HG03457 (cell line): ENCODE measurements around the gene TMBIM1.
"Not testable (repeated sequence)": the region's sequence is repeated elsewhere in the genome, so short reads cannot be mapped to it uniquely, and the experiment has no call there.

Experiments used
- ATAC-seq: cut with Tn5 transposase; IDR thresholded peaks from one replicate; pipeline ENCODE4 v1.9.1; 2021; ENCODE audit warnings: moderate number of reproducible peaks; ENCODE audit not compliant: unreplicated experiment

The TMBIM1 gene

DNA sequence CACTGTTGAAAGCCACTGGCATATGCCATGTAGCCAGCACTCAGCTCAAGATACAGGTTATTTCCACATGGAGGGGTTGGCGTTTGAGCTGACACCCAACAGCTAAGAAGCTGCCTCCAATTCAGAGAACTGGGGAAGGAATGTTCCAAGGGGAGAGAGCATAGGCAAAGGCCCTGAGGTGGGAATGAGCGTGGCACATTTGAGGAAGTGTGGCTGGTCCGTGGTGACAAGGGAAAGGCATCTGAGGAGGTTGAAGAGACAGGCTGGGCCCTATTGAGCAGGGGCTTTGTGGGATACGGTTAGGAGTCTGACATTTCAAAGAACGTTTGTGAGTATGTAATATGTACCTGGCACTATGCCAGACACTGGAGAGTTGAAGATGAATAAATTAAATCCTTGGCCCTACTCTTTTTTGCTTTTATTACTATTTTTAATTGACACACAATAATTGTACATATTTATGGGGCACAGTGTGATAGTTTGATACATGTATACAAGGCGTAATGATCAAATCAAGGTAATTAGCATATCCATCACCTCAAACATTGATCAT lies 27.6 kb upstream of the TMBIM1 start:
- no peak for ATAC-seq

DNA sequence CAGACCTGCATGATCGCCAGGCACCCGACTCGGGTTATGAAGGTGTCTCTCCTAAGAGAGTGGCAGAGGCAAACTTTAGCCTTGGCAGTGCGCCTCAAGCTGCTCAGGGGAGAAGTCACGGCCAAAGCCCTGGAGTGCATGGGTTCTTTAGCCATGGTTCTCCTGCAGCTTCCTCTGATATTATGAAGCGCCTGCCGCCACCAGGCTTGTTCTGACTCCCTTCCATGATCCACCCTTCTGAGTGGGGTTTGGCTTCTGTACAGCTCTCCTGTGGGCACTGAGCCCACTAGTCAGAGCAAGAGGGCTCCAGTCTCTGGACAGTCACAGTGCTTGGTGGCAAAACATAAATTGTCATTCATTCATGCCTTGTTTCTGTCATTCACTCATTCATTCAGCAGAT lies 25.9 kb upstream of the TMBIM1 start:
- ATAC-seq, result no peak

DNA sequence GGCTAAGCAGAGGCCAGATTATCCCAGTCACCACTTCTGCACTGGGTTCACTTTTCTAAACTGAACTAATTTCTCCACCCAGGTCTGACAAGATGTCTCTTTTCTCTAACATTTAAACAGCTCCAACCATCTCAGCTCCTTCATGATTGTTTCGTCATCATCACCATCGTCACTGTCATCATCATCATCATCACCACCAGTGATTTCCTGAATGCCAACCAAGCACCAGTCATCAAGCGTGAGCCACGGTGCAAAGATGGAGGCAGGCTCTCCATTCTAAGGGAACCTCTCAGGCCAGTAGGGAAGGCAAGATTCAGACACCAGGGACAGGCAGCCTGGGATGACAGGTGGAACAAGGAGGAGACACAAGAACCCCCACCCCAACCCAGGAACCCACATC lies 25.5 kb upstream of the TMBIM1 start:
- no peak for ATAC-seq

DNA sequence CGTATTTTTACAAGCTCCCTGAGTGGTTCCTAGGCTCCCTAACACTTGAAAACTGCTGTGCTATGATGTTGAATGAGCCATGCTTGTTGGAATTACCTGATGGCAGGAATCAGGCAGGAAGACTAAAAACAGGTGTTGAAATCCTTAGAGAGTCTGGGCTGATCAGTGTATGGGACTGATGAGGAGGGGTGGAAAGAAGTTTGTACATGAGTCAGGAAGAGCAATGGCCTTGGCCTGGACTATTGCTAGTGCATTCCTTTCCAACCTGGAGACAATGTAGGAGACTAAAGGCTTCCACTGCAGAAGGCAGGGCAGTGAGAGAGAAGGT lies 25.0 kb upstream of the TMBIM1 start:
- ATAC-seq, result no peak

DNA sequence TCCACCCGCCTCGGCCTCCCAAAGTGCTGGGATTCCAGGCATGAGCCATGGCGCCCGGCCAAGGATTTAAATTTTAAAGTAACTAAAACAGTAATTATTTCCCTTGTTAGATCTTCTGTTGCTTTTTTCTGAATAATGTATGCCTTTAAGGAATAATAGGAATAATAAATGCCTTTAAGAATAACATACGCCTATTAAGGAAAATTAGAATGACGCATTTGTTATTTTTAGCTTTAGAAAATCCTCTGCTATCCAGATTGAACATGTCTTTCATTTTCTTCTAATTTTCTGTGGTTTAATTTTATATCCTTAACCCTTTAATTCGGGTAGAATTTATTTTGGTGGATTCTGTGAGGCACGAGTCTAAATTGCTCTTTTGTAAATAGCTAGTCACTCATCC lies 23.1 kb upstream of the TMBIM1 start:
- ATAC-seq, result no peak

- ATAC-seq, result not testable (repeated sequence)
Measured at GRCh38 chr2:218314764-218315163, 22.5 kb upstream of the TMBIM1 start.

DNA sequence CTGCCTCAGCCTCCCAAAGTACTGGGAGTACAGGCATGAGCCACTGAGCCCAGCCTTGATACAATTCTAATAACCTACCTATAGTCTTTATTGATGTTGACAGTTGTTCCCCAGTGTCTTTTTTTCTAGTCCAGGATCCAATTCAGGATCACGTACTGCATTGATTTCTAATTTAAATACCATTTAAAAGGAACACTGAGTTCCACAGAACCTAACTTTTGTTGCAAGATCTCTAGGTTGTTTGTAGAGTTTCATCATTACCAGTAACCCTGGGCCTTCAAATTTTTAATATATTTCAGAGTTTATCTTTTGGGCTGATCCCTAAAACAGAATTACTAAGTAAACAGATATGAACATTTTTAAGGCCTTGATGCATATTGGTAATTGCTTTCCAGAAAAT lies 21.1 kb upstream of the TMBIM1 start:
- no peak for ATAC-seq

GRCh38 chr2:218312267-218312756 lies 20.0 kb upstream of the TMBIM1 start:
- ATAC-seq, result no peak

- ATAC-seq, result not testable (repeated sequence)
Measured at GRCh38 chr2:218311541-218312266, 19.4 kb upstream of the TMBIM1 start.

DNA sequence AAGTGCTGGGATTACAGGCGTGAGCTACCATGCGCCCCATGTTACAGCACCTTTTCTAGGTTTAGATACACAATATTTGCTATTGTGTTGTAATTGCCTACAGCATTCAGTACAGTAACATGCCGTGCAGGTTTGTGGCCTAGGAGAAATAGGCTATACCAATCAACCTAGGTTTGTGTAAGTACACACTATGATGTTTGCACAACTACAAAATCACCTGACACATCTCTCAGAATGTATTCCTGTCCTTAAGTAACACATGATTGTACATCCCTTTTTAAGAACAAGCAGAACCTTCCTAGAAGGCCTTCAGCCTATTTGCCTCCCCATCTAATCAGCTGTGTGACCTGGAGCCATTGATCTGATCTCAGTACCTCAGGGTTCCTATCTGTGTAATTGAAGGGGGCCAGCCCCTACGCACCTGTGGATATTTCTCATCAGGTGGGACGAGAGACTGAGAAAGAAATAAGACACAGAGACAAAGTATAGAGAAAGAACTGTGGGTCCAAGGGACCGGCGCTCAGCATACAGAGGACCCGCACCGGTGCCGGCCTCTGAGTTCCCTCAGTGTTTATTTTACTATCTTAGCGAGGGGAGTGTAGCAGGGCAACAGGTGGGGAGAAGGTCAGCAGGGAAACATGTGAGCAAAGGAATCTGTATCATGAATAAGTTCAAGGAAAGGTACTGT lies 18.7 kb upstream of the TMBIM1 start:
- no peak for ATAC-seq

GRCh38 chr2:218307415-218308090 lies 15.2 kb upstream of the TMBIM1 start:
- no peak for ATAC-seq

DNA sequence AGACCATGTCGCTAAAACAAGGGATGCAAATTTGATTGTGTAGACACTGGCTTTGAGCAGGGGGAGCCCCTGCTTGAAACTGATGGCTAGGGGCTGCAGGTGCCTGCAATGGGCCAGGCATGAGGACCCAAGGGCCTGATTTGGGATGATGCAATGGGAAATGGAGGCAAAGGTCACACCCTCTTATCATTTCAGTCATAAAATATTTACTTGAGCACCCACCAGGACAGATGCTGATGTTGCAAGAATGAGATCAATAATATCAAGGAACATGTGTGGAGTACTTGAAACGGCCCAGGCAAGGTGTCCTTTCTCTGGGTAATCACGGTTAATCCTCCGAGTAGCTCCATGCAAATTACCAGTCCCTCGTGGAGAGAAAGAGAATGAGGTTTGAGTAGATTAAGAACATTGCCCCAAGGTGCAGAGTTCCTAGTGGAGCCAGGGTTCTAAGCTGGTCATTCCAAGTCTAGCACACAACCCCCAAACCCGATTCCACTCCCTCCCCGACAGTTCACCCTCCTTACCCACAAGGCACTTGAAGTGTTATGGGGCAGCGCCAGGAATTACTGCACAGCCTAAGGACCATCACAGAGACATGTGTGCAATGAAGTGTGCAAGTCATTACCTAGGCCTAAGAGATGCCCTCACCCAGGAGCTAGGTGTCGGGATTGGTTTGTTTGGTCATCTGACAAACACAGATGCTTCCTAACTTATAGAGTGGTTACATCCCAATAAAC lies 14.0 kb upstream of the TMBIM1 start:
- ATAC-seq, result no peak

DNA sequence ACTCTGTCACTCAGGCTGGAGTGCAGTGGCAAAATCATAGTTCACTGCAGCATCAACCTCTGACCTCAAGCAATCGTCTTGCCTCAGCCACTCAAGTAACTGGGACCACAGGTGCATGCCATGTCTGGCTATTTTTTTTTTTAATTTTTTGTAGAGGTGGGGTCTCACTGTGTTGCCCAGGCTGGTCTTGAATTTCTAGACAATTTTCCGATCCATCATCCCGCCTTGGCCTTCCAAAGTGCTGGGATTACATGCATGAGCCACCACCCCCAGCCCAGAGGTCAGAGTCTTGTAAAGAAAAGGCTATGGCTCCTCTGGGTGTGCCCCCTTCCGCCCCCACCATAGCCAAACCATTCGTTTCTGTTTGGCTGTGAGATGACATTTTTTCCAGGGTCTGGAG lies 13.1 kb upstream of the TMBIM1 start:
- ATAC-seq, result no peak

DNA sequence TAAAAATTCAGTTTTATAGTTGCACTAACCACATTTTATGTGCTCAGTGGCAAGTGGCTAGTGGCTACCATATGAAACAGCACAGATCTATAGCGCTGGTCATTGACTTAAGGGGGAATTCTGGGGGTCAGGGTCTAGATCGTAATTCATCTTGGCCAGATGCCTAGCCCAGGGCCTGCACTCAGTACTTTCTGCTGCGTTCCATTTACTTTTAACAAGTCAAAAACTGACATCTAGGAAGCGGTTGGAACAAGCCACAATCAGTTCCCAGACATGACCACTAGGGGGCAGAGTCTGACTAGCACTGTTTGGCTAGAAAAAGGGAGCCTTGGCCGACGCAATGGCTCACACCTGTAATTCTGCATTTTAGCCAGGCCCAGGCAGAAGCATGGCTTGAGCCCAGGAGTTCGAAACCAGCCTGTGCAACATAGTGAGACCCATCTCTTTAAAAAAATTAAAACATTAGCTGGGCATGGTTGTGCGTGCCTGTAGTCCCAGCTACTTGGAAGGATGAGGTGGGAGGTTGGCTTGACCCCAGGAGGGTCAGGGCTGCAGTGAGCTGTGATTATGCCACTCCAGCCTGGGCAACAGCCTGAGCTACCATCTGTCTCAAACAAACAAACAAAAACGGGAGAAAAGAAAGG lies 9.0 kb upstream of the TMBIM1 start:
- ATAC-seq, result no peak

DNA sequence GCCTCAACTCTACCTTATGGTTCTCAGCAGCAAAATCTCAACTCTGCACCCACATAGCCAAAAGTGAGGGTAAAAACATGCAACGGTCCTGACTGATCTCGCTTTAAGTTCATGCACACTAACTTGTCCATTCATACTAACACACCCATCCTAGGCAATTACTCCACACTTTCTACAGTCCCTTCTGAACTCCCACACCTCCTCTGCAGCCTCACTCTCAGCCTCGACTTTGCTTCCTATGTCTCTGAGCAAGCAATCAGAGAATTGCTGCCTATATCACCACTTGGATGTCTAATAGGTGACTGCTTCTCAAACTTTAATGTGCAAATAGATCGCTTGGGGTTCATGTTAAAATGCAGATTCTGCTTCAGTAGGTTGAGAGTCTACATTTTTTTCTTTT lies 7.8 kb upstream of the TMBIM1 start:
- ATAC-seq, result no peak

- ATAC-seq, result no peak
Measured at GRCh38 chr2:218298314-218298875, 6.1 kb upstream of the TMBIM1 start.

DNA sequence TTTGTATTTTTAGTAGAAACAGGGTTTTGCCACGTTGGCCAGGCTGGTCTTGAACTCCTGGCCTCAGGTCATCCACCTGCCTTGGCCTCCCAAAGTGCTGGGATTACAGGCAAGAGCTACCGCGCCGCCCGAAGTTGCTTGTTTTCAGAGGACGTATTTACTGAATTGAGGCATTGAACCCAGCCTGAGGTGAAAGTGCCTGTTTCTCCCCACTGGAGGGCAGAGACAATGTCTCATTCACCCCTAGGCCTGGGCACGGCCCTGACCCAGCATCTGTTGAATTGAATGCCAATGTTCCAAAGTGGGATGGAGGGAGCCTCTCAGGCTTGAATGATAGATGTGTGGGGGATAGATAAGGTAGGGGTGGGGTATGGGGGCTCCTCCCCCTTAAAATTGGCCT lies 4.5 kb upstream of the TMBIM1 start:
- no peak for ATAC-seq

DNA sequence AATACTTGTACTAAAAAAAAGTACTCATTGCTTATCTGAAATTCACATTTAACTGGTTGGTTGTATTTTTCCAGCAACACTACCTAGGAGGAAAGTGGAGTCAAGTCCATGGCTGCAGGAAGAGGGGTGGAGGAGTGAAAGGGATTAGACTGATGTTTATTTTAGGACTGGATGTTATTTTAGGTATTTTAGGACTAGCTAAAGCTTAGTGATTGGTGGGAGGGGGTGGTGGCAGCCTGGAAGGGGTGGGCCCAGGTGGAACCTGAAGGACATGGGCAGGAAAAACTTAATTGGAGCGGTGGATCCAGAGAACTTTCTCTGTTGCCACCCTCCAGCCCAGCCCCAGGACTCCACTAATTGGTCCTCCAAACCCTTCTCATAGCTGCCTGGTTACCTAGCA lies 3.9 kb upstream of the TMBIM1 start:
- no peak for ATAC-seq

DNA sequence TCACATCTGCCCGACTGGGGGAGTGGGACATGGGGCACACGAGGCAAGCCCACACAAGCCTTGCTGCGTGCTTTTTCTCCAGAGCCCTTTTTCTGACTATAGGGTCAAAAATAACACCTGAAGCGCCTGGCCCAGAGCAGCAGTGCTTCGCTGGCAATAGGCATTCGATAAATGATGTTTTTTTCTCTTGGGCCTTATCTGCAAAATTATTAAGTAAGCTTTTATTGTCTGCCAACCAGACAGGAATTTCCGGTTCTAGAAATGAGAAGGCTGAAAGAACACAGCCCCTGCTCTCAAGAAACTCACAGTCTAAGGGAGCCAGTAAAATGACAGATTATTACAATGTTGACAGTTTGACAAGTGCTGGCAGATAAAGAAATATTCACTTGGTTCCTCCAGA lies 2.7 kb upstream of the TMBIM1 start:
- no peak for ATAC-seq

GRCh38 chr2:218294430-218295022 lies 2.2 kb upstream of the TMBIM1 start:
- ATAC-seq, result no peak
